HTERT RPE-1 (cell line): ENCODE results near the gene MOK.

ENCODE experiments used
- in situ Hi-C: fragments of 300-500 bp; cut with MboI; formaldehyde crosslinking; loops from 4 replicates; pipeline ENCODE4 v1.14.3; 2020; ENCODE audit warnings: low sequenced_read_pairs

The MOK gene

GRCh38 chr14:102285106-102285505, 19.9 kb downstream of the MOK start:
- in situ Hi-C loops = no loop called here

- in situ Hi-C loops = no loop called here
Measured at GRCh38 chr14:102283631-102284129, 21.3 kb downstream of the MOK start.

- in situ Hi-C loops = no loop called here
Measured at GRCh38 chr14:102282751-102283465, 22.1 kb downstream of the MOK start.

- in situ Hi-C loops = no loop called here
Measured at GRCh38 chr14:102280376-102280962, 24.5 kb downstream of the MOK start.

- in situ Hi-C loops = no loop called here
Measured at GRCh38 chr14:102279688-102280348, 25.1 kb downstream of the MOK start.

- in situ Hi-C loops = no loop called here
Measured at GRCh38 chr14:102279282-102279681, 25.7 kb downstream of the MOK start.

GRCh38 chr14:102278631-102278935, 26.4 kb downstream of the MOK start:
- in situ Hi-C loops = no loop called here

- in situ Hi-C loops = no loop called here
Measured at GRCh38 chr14:102277874-102278630, 26.9 kb downstream of the MOK start.

- in situ Hi-C loops = no loop called here
Measured at GRCh38 chr14:102275866-102276265, 29.1 kb downstream of the MOK start.

- in situ Hi-C loops = no loop called here
Measured at GRCh38 chr14:102272392-102272791, 32.6 kb downstream of the MOK start.

- in situ Hi-C loops = no loop called here
Measured at GRCh38 chr14:102264775-102265174, 40.2 kb downstream of the MOK start.

GRCh38 chr14:102264355-102264754, 40.6 kb downstream of the MOK start:
- in situ Hi-C loops = no loop called here

- in situ Hi-C loops = no loop called here
Measured at GRCh38 chr14:102262929-102263462, 42.0 kb downstream of the MOK start.

GRCh38 chr14:102258136-102258535, 46.8 kb downstream of the MOK start:
- in situ Hi-C loops = no loop called here

GRCh38 chr14:102256716-102257115, 48.2 kb downstream of the MOK start:
- in situ Hi-C loops = no loop called here

GRCh38 chr14:102255401-102256190, 49.4 kb downstream of the MOK start:
- in situ Hi-C loops = no loop called here

- in situ Hi-C loops = no loop called here
Measured at GRCh38 chr14:102252834-102253801, 51.8 kb downstream of the MOK start.

- in situ Hi-C loops = no loop called here
Measured at GRCh38 chr14:102251161-102251560, 53.8 kb downstream of the MOK start.

GRCh38 chr14:102250636-102251035, 54.3 kb downstream of the MOK start:
- in situ Hi-C loops = no loop called here
